Renal pelvis (tissue), 4 donors: ENCODE measurements around the gene PRTN3. TPM values are rescaled to one million over a fixed set of nuclear protein-coding genes. Genes with fewer than 3 reads are reported as not detected.
"Not testable (repeated sequence)": the region's sequence is repeated elsewhere in the genome, so short reads cannot be mapped to it uniquely, and the experiment has no call there.

ENCODE experiments used
- DNase-seq: peaks from one replicate; pipeline ENCODE4 v3.0.0-alpha.2; 2013
- polyA plus RNA-seq, 3 donors: library from polyadenylated mRNA; unstranded; fragments of 120-200 nt; gene quantifications; one replicate each; pipeline ENCODE4 v1.2.1, GENCODE V29; 2013; ENCODE audit not compliant: insufficient read length in 3 of 3

Gene PRTN3
- polyA plus RNA-seq, 3 donors, result 1.2 to 2.0 (median 1.4) TPM

DNA sequence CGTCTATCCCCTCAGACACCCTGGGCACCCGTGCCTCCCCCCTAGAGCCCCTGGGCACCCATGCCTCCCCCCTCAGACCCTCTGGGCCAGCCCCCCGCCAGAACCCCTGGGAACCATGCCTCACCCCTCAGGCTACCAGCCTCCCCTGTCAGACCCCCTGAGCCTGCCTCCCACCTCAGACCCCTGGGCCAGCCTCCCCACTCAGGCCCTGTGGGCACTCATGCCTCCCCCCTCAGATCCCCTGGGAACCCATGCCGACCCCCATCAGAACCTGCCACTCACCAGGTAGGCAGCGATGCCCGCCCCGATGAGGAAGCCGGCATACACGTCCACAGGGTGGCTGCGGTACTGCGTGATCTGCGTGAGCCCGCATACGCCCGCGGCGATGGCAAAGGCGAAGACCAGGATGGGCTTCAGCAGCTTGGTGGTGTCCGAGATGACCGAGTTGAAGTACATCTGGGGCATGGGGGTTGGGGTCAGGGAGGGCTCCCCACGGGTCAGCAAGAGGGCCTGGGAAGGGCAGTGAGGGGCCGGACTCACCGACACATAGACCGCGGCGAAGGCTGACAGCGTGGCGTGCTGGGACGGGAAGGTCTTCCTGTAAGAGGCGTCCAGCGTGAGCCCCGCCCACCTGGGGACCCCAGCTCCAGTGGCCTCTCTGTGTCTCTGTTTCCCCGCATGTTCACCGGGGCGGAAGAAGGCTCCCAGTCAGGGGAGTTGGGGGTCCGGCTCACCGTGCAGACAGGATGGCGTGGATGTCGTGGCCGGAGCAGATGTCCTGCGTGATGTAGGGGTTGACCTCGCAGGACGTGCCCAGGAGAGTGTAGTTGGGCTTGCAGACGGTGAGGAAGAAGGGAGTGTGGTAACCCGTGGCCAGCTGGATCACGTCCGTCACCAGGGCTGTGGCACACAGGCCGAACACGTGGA, 26.4 kb upstream of the PRTN3 start:
- DNase-seq, result no peak

DNA sequence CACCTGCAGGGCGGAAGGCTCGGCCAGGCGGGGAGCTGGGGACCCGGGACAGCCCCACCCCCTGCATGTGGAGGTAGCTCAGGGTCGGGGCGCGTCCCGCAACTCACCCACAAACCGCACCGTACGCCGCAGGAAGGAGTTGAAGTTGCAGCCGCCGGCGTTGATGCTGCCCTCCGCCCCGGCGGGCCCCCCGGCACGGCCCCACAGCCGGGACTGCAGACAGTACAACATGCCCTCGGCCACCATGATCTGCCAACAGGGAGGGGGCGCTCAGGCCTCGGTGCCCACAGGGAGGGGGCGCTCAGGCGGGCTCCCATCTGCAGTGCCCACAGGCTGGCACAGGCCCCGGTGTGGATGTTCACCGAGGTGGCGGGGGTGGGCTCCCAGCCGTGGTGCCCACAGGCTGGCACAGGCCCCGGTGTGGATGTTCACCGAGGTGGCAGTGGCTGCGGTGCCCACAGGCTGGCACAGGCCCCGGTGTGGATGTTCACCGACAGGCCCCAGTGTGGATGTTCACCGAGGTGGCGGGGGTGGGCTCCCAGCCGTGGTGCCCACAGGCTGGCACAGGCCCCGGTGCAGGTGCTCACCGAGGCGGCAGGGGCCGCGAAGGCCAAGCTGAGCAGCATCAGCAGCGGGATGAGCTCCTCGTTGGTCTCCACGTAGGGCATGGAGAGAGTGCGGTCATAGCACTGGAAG, 25.6 kb upstream of the PRTN3 start:
- no peak for DNase-seq

DNA sequence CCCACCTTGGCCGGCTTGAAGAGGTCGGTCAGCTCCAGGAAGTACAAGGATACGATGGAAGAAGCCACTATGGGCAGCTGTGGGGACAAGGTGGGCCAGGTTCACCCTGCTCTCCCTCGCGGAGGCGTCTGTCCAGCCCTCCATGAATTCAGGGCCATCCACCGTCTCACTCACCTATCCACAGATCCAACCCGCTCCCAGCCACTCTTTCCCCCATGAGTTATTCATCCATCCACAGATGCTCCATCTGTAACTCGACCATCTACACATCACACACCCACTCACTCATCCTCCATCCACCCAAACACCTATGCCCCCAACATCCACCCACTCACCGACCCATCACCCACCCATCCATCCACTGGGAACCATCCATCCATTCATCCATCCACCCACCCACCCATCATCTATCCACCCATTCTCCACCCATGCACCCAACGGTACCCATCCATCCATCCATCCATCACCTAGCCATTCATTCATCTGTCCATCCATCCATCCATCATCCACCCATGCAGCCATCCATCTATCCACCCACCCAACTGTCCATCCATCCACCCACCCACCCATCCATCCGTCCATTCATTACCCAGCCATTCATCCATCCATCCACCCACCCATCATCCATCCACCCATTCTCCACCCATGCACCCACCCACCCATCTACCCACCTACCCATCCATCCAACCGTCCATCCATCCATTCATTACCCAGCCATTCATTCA, 24.9 kb upstream of the PRTN3 start:
- no peak for DNase-seq

GRCh38 chr19:816500-816857, 24.3 kb upstream of the PRTN3 start:
- no peak for DNase-seq

DNA sequence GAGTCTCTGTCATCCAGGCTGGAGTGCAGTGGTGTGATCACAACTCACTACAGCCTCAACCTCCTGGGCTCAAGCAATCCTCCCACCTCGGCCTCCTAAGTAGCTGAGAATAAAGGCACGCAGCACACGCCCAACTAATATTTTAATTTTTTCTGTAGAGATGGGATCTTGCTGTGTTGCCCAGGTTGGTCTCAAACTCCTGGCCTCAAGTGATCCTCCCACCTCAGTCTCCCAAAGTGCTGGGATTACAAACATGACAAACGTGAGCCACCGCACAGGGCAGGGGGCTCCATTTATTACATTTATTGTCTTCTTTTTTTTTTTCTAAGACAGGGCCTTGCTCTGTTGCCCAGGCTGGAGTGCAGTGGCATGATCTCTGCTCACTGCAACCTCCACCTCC, 20.6 kb upstream of the PRTN3 start:
- not testable (repeated sequence) for DNase-seq

DNA sequence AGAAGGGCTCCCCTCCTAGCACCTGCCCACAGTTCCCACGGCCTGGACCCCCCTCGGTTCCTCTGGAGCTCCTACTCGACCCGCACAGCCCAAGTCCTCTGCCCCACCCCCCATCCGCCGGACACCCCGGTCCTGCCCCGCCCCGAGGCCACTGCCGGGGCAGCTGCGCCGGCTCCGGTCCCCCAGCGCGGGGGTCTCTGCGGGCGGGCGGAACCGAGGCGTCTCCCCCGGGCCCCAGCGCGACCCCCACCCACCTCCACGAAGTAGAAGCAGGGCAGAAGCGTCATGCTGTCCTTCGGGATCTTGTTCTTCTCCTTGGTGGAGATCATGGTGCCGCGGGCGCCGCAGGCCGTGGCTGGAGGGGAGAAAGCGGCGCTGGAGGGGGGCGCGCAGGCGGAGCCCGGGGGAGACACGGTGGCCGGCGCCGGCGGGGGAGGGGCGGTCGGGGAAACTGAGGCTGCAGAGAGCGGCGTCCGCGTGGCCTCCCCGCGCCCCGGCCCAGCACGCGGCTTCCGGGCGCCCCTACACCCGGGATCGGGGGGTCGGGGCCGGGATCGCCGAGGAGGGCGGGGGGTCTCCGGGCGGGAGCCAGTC, 19.5 kb upstream of the PRTN3 start:
- no peak for DNase-seq

DNA sequence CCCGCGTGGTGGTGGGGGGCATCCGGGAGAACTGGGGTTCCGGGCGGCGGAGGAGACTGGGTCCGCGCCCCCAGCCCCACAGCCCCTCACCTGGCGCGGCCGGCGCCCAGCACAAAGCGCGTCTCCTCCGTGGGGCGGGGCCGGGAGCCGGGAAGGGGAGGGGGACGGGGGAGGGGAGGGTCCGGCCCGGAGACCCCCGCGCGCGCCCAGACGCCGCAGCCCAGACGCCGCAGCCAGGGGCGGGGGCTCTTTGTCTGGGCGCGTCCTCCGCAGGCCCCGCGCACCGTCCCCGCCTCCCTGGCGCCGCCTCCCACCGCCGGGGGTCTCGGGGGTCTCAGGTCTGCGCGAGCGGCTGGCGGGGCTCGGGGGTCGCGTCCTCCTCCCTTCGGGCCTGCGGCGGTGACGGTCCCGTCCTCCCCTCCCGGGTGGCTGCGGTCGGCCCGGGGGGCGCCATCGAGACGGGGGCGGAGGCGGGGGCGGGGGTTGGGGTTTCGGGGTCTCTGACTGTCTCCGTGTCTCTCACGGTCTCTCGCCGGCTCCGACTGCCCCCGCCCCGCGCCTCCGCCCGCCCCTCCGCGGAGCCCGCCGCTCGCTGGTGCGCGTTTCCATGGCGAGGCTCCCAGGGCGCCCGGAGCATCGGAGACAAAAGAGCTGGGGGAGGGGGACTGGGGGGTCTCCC, 18.8 kb upstream of the PRTN3 start, which contains the start of gene PLPPR3:
TSS of gene PLPPR3 (minus strand) at position 131 of the 679 bp plus-strand sequence. CDS start 396 bp downstream, outside the sequence.
- DNase-seq, result no peak

DNA sequence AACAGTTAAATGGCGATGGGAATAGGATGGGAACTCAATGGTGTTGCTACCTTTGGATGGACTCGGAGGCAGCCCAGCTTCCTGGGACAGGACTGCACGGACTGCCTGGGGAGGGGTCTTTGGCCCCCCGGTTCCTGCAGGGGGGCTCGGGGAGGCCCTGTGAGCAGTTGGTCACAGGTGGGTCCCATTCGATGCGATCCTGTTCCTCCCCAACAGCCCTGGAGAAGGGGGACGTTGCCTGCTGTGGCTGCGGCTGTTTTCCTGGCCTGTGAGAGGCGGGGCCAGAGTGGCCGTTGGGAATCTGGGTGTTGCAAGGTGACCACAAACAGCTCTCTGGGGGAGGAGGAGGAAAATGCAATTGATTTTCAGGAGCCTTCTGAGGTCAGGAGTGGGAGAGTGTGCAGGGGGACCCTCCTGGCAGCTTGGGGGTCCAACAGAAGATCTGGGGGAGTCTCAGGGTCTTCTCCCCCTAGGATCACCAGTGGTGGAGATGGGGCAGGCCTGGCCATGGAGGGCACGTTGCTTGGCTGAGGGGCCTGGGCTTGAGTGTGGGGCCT, 17.2 kb upstream of the PRTN3 start:
- no peak for DNase-seq

- no peak for DNase-seq
These were observed 15.9 kb upstream of the PRTN3 start for GRCh38 chr19:824885-825284.

DNA sequence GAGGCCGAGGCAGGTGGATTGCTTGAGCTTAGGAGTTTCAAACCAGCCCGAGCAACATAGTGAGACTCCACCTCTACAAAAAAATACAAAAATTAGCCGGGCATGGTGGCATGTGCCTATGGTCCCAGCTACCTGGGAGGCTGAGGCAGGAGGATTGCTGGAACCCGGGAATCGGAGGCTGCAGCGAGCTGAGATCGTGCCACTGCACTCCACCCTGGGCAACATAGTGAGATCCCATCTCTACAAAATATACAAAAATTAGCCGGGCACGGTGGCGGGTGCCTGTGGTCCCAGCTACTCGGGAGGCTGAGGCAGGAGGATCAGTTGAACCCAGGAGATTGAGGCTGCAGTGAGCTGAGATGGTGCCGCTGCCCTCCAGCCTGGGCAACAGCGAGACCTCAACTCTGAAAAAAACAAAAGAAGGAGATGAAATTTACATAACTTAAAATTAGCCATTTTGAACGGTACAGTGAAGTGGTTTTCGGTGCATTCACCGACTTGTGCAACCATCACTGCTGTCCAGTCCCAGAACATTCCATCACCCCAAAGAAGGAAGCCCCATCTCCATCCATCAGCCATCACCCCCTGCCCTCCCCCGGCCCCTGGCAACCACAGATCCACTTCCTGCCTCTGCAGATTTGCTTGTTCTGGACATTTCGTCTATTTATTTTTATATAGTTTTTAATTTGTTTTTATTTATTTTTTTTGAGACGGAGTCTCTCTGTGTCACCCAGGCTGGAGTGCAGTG, 14.7 kb upstream of the PRTN3 start:
- no peak for DNase-seq

- no peak for DNase-seq
These were observed 13.5 kb upstream of the PRTN3 start for GRCh38 chr19:827314-827709.

DNA sequence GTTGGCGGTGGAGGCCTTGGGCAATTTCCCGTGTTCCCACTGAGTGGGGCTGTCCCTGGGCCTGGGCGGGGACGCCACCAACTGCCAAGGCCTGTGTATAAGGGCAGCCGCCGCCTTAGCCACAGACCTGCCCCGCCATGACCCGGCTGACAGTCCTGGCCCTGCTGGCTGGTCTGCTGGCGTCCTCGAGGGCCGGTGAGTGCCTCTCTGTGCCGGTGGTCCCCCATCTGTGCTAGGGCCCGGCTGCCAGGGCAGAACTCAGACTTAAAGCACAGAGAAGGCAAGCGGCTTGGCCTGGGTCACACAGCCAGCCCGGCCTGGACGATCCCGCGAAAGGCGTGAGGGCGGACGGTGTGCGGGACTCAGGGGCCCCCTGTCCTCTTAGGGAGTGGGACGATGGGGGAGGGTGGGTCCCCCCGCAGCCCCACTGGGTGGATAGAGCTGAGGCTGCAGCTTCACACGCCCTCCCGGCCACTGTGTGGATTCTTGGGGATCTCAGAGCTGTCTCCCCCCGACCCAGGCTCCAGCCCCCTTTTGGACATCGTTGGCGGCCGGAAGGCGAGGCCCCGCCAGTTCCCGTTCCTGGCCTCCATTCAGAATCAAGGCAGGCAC, 13.0 kb upstream of the PRTN3 start, which contains the start of gene AZU1:
TSS of gene AZU1 (plus strand) at position 128 of the 612 bp plus-strand sequence. CDS start at position 138, 10 bp downstream.
- DNase-seq, result no peak

DNA sequence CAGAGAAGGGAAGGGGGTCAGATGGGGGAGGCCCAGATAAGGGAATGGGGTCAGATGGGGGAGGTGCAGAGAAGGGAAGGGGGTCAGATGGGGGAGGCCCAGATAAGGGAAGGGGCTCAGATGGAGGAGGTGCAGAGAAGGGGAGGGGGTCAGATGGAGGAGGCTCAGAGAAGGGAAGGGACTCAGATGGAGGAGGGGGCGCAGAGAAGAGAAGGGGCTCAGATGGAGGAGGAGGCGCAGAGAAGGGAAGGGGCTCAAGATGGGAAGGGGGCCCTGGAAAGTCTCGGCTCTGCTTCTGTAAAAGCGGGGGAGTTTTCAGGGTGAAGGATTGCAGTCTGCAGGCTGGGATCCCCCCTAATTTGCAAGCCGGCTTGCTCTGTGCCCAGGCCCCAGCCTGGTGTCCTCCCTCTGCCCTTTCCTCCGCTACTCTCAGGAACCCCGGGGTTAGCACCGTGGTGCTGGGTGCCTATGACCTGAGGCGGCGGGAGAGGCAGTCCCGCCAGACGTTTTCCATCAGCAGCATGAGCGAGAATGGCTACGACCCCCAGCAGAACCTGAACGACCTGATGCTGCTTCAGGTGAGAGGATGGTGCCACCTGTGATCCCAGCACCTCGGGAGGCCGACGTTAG, 11.6 kb upstream of the PRTN3 start:
- DNase-seq, result no peak

DNA sequence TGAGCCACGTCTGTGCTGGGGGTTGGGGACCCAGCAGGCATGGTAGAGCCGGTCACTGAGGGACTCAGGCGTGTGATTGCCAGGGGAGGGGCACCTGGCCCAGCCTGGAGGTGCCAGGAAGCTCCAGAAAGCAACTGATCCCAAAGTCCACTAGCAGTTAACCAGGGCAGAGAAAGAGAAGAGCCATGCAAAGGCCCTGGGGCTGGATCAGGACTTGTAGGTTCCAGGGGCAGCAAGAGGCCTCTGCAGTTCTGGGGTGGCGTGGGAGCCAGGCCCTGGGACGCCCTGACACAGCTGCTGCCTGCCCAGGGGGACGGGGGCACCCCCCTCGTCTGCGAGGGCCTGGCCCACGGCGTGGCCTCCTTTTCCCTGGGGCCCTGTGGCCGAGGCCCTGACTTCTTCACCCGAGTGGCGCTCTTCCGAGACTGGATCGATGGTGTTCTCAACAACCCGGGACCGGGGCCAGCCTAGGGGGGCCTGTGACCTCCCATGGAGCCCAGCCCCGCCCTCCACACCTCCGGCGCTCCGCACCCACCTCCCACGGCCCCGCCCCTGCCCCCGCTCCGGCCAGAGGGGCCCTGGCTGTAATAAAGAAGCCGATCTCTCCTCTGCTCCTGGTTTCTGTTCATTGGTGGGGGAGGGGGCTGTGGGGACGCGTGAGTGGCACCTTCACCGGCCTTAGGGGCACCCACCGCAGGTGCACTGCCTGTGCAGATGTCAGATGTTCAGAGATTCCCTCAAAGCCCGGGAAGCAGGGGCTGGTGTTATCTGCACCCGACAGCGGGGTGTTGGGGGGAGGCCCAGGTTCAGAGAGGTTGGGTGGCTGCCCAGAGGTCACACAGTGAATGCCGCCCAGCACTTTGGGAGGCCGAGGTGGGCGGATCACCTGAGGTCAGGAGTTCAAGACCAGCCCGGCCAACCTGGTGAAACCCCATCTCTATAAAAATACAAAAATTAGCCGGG, 9.1 kb upstream of the PRTN3 start:
- no peak for DNase-seq

DNA sequence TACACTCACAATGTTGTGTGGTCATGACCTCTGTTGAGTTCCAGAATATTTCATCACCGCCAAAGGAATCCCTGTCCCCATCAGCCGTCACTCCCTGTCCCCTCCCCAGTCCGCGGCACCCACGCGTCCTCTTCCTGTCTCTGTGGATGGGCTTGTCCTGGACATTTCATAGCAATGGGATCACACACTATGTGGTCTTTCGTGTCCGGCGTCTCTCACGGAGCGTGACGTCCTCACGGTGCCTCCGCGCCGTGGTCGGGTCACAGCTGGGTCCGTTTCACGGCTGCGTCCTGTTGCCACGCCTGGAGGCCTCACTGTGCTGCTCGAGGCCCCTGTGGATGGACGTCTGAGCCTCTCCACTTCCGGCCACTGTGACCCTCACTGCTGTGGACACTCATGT, 6.6 kb upstream of the PRTN3 start:
- no peak for DNase-seq

DNA sequence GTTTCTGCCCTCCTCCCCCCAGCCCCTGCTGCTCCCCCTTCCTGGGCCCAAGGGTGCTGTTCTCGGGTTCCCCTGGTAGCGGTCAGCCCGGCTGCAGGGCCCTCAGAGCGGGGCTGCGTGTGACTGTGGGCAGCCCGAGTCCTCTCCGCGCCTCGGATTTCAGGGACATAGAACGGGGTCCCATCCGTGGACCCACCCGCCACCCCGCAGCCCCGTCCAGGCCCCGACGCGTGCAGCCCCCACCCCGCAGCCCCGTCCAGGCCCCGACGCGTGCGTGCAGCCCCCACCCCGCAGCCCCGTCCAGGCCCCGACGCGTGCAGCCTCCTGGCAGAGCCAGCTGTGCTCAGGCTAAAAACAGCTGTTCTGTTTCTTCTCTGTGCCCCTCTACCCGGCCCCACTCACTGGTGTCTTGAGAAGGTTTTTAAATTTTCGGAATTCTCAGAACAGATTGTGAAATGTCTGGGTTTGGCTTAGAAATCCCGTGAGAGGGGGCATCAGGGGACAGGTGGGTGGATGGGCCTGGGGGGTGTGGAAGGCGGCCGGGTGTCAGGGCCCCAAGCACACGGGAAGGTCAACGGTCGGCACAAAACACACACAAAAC, 5.5 kb upstream of the PRTN3 start:
- DNase-seq, result no peak

DNA sequence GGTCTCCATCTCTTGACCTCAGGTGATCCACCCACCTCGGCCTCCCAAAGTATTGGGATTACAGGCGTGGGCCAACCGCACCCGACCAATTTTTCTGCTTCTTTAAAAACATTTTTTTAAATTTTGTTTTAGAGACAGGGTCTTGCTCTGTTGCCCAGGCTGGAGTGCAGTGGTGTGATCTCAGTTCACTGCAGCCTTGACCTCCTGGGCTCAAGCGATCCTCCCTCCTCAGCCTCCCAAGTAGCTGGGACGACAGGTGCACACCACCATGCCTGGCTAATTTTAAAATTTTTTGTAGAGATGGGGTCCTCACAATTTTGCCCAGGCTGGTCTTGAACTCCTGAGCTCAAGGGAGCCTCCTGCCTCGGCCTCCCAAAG, 2.0 kb downstream of the PRTN3 start:
- not testable (repeated sequence) for DNase-seq
